ENCODE results near the gene CALML3.

CALML3 gene

GRCh38 chr10:5573968-5574641 is 49.3 kb downstream of the CALML3 start:
- no peaks in the 10 kb centered on the region for H3K36me3 ChIP-seq (ENCODE audit: control insufficient read depth, insufficient read depth, low read length)
- DNase-seq (ENCODE audit: extremely low read depth, insufficient read length), result no peak
- H3K4me3 ChIP-seq (replicated peaks; ENCODE audit: low read depth, low read length), result no peak overlapping the region
- H3K27me3 ChIP-seq (replicated peaks; ENCODE audit: control insufficient read depth, insufficient read depth, low read length), result peaks cover under 1% of the 10 kb centered on the region; the same call in 1 of the 2 replicates
- TF ChIP-seq CTCF (IDR thresholded peaks at IDR 0.05; ENCODE audit: insufficient read depth, low read length, poor library complexity, severe bottlenecking), result no peak

- H3K36me3 ChIP-seq (ENCODE audit: control insufficient read depth, insufficient read depth, low read length), result no peaks in the 10 kb centered on the region
- H3K27me3 ChIP-seq (replicated peaks; ENCODE audit: control insufficient read depth, insufficient read depth, low read length), result no peaks in the 10 kb centered on the region; the same call in 1 of the 2 replicates
- no peak for TF ChIP-seq CTCF (IDR thresholded peaks at IDR 0.05; ENCODE audit: insufficient read depth, low read length, poor library complexity, severe bottlenecking)
- no peak for DNase-seq (ENCODE audit: extremely low read depth, insufficient read length)
- no peak overlapping the region for H3K4me3 ChIP-seq (replicated peaks; ENCODE audit: low read depth, low read length)
These were observed 49.9 kb downstream of the CALML3 start for GRCh38 chr10:5574642-5575131.

- TF ChIP-seq CTCF (IDR thresholded peaks at IDR 0.05; ENCODE audit: insufficient read depth, low read length, poor library complexity, severe bottlenecking), result no peak
- H3K36me3 ChIP-seq (ENCODE audit: control insufficient read depth, insufficient read depth, low read length), result no peaks in the 10 kb centered on the region
- DNase-seq (ENCODE audit: extremely low read depth, insufficient read length), result no peak
- no peak overlapping the region for H3K4me3 ChIP-seq (replicated peaks; ENCODE audit: low read depth, low read length)
- H3K27me3 ChIP-seq (replicated peaks; ENCODE audit: control insufficient read depth, insufficient read depth, low read length), result no peaks in the 10 kb centered on the region; the same call in 1 of the 2 replicates
These were observed 50.4 kb downstream of the CALML3 start for GRCh38 chr10:5575144-5575481.

- no peak for TF ChIP-seq CTCF (IDR thresholded peaks at IDR 0.05; ENCODE audit: insufficient read depth, low read length, poor library complexity, severe bottlenecking)
- no peak for DNase-seq (ENCODE audit: extremely low read depth, insufficient read length)
- no peaks in the 10 kb centered on the region; the same call in 1 of the 2 replicates for H3K27me3 ChIP-seq (replicated peaks; ENCODE audit: control insufficient read depth, insufficient read depth, low read length)
- H3K36me3 ChIP-seq (ENCODE audit: control insufficient read depth, insufficient read depth, low read length), result no peaks in the 10 kb centered on the region
- no peak overlapping the region for H3K4me3 ChIP-seq (replicated peaks; ENCODE audit: low read depth, low read length)
These were observed 50.9 kb downstream of the CALML3 start for GRCh38 chr10:5575482-5576153.

- no peak overlapping the region for H3K4me3 ChIP-seq (replicated peaks; ENCODE audit: low read depth, low read length)
- no peak for TF ChIP-seq CTCF (IDR thresholded peaks at IDR 0.05; ENCODE audit: insufficient read depth, low read length, poor library complexity, severe bottlenecking)
- no peaks in the 10 kb centered on the region for H3K36me3 ChIP-seq (ENCODE audit: control insufficient read depth, insufficient read depth, low read length)
- no peak for DNase-seq (ENCODE audit: extremely low read depth, insufficient read length)
- no peaks in the 10 kb centered on the region; the same call in 1 of the 2 replicates for H3K27me3 ChIP-seq (replicated peaks; ENCODE audit: control insufficient read depth, insufficient read depth, low read length)
These were observed 51.5 kb downstream of the CALML3 start for GRCh38 chr10:5576154-5576748.

Data from GM06990 (cell line).